ENCODE results near the gene GGCT.

GGCT gene

DNA sequence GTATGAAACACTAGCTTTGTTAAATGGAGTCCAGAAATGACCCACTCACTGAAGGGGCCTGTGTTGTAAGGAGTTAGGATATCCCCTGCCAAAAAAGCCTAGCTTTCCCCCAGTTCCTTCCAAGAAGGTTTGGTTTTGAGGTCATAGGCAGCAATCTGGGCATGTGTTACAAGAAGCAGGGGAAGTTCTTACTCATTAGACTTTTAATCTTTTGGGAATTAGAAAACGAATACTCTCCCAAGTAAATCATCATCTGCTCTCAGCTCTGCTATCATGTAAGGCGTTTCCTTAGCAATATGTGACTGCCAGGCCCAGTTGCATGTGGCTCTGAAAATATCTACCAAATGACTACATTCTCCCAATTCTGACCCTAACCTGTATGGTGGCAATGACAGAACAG lies 29.7 kb downstream of the GGCT start:
- Histone ChIP-seq H3K79me2 (ENCODE audit: low read length) (no peaks in the 10 kb centered on the region), H4K20me1 (ENCODE audit: insufficient read depth, low read length) (no peaks in the 10 kb centered on the region), H3K4me2 (ENCODE audit: low read depth, low read length) (no peak overlapping the region), H2AFZ (ENCODE audit: low read length) (no peak overlapping the region), H3K4me3 (ENCODE audit: low read length) (no peak overlapping the region), H3K9me3 (replicated peaks; ENCODE audit: insufficient read depth, low read length) (no peaks in the 10 kb centered on the region), H3K9me2 (replicated peaks; ENCODE audit: insufficient read depth, low read length) (no peaks in the 10 kb centered on the region), H3F3A (ENCODE audit: insufficient read depth, low read length) (peaks cover 6% of the 10 kb centered on the region; the same call in 1 of the 2 replicates), H3K4me1 (ENCODE audit: low read length) (no peaks in the 10 kb centered on the region), H3K36me3 (replicated peaks; ENCODE audit: insufficient read depth, low read length) (no peaks in the 10 kb centered on the region), H3K9ac (ENCODE audit: low read length) (no peak overlapping the region), H3K27me3 (replicated peaks; ENCODE audit: insufficient read depth, low read length) (no peaks in the 10 kb centered on the region), H3K27ac (ENCODE audit: low read length) (no peak overlapping the region)
- DNase-seq: no peak
- TF ChIP-seq, protein P1, sequence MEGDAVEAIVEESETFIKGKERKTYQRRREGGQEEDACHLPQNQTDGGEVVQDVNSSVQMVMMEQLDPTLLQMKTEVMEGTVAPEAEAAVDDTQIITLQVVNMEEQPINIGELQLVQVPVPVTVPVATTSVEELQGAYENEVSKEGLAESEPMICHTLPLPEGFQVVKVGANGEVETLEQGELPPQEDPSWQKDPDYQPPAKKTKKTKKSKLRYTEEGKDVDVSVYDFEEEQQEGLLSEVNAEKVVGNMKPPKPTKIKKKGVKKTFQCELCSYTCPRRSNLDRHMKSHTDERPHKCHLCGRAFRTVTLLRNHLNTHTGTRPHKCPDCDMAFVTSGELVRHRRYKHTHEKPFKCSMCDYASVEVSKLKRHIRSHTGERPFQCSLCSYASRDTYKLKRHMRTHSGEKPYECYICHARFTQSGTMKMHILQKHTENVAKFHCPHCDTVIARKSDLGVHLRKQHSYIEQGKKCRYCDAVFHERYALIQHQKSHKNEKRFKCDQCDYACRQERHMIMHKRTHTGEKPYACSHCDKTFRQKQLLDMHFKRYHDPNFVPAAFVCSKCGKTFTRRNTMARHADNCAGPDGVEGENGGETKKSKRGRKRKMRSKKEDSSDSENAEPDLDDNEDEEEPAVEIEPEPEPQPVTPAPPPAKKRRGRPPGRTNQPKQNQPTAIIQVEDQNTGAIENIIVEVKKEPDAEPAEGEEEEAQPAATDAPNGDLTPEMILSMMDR (IDR thresholded peaks at IDR 0.05; ENCODE audit: low read length): no peak
- TF ChIP-seq EZH2 (optimal IDR thresholded peaks at IDR 0.05; ENCODE audit: low read depth, low read length): no peak
- no peak for TF ChIP-seq EZH2phosphoT487 (IDR thresholded peaks at IDR 0.05; ENCODE audit: low read length)

DNA sequence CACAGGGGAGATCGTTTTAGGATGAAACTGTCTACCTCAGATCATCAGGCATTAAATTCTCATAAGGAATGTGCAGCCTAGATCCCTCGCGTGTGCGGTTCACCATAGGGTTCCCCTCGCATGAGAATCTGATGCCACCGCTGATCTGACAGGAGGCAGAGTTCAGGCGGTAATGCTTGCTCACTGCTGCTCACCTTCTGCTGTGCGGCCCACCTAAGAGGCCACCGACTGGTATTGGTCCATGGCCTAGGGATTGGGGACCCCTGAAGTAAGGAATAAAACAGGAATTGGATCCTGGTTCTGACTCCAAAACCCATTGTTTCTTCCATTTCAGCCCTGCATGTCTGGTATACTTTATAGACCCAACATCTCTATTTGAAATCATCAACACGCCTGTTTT lies 30.1 kb downstream of the GGCT start:
- no peak overlapping the region for H2AFZ ChIP-seq (ENCODE audit: low read length)
- no peak overlapping the region for H3K4me2 ChIP-seq (ENCODE audit: low read depth, low read length)
- DNase-seq: no peak
- no peaks in the 10 kb centered on the region for H3K79me2 ChIP-seq (ENCODE audit: low read length)
- no peak overlapping the region for H3K9ac ChIP-seq (ENCODE audit: low read length)
- H3K4me1 ChIP-seq (ENCODE audit: low read length): no peaks in the 10 kb centered on the region
- H4K20me1 ChIP-seq (ENCODE audit: insufficient read depth, low read length): no peaks in the 10 kb centered on the region
- H3F3A ChIP-seq (ENCODE audit: insufficient read depth, low read length): peaks cover 6% of the 10 kb centered on the region; the same call in 1 of the 2 replicates
- TF ChIP-seq EZH2phosphoT487 (IDR thresholded peaks at IDR 0.05; ENCODE audit: low read length) (no peak), EZH2 (optimal IDR thresholded peaks at IDR 0.05; ENCODE audit: low read depth, low read length) (no peak)
- TF ChIP-seq, protein P1 (IDR thresholded peaks at IDR 0.05; ENCODE audit: low read length): no peak
- H3K9me3 ChIP-seq (replicated peaks; ENCODE audit: insufficient read depth, low read length): no peaks in the 10 kb centered on the region
- H3K36me3 ChIP-seq (replicated peaks; ENCODE audit: insufficient read depth, low read length): no peaks in the 10 kb centered on the region
- no peak overlapping the region for H3K4me3 ChIP-seq (ENCODE audit: low read length)
- no peaks in the 10 kb centered on the region for H3K9me2 ChIP-seq (replicated peaks; ENCODE audit: insufficient read depth, low read length)
- H3K27me3 ChIP-seq (replicated peaks; ENCODE audit: insufficient read depth, low read length): no peaks in the 10 kb centered on the region
- H3K27ac ChIP-seq (ENCODE audit: low read length): no peak overlapping the region

DNA sequence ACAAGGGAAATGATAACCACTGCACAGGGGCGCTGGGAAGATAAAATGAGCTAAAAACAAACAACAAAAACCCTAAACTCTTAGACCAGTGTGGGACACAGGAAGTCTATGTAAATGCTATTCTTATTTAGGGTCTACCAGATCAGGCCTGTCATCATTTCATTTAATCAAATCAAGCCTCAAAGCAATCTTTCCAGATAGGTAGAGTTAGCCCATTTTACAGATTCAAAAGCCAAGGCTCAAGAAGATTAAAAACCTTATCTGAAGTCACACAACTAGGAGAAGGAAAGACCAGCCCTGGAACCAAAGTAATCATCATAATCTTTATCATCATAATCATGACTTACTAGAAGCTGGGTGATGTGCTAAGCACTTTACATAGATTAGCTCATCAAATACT lies 30.7 kb downstream of the GGCT start:
- H3K9me2 ChIP-seq (replicated peaks; ENCODE audit: insufficient read depth, low read length): no peaks in the 10 kb centered on the region
- H4K20me1 ChIP-seq (ENCODE audit: insufficient read depth, low read length): no peaks in the 10 kb centered on the region
- H2AFZ ChIP-seq (ENCODE audit: low read length): no peak overlapping the region
- no peak overlapping the region for H3K9ac ChIP-seq (ENCODE audit: low read length)
- H3K27ac ChIP-seq (ENCODE audit: low read length): no peak overlapping the region
- no peak for DNase-seq
- H3K4me3 ChIP-seq (ENCODE audit: low read length): no peak overlapping the region
- H3K36me3 ChIP-seq (replicated peaks; ENCODE audit: insufficient read depth, low read length): no peaks in the 10 kb centered on the region
- TF ChIP-seq EZH2 (optimal IDR thresholded peaks at IDR 0.05; ENCODE audit: low read depth, low read length) (no peak), EZH2phosphoT487 (IDR thresholded peaks at IDR 0.05; ENCODE audit: low read length) (no peak)
- TF ChIP-seq, protein P1 (IDR thresholded peaks at IDR 0.05; ENCODE audit: low read length): no peak
- no peak overlapping the region for H3K4me2 ChIP-seq (ENCODE audit: low read depth, low read length)
- peaks cover 3% of the 10 kb centered on the region; the same call in 1 of the 2 replicates for H3F3A ChIP-seq (ENCODE audit: insufficient read depth, low read length)
- no peaks in the 10 kb centered on the region for H3K9me3 ChIP-seq (replicated peaks; ENCODE audit: insufficient read depth, low read length)
- no peaks in the 10 kb centered on the region for H3K27me3 ChIP-seq (replicated peaks; ENCODE audit: insufficient read depth, low read length)
- no peaks in the 10 kb centered on the region for H3K4me1 ChIP-seq (ENCODE audit: low read length)
- no peaks in the 10 kb centered on the region for H3K79me2 ChIP-seq (ENCODE audit: low read length)

All from MM.1S (cell line).